SU-DHL-6 (cell line): ENCODE measurements around the gene MARCHF10.

Source experiments
- H2AFZ ChIP-seq: fragments of 200-600 bp; sonication (generic); 2 replicates; pipeline ENCODE4 v1.6.1; 2014; ENCODE audit warnings: low read depth, mild to moderate bottlenecking, moderate library complexity, mixed read lengths, antibody characterized with exemption, low read length; ENCODE audit not compliant: severe bottlenecking
- H3F3A ChIP-seq: fragments of 200-600 bp; shearing (Covaris generic); 2 replicates; pipeline ENCODE4 v1.6.0; 2016; ENCODE audit warnings: antibody characterized with exemption, mild to moderate bottlenecking; ENCODE audit not compliant: insufficient read depth
- H3K27ac ChIP-seq: fragments of 200-600 bp; sonication (generic); 2 replicates; pipeline ENCODE4 v1.5.1; 2016; ENCODE audit warnings: low read depth, mild to moderate bottlenecking, low read length, moderate library complexity, mixed read lengths
- H3K27me3 ChIP-seq: fragments of 200-600 bp; sonication (generic), shearing (Covaris generic); 2 replicates; pipeline ENCODE4 v1.6.0; 2014; ENCODE audit warnings: mild to moderate bottlenecking, low read length
- H3K36me3 ChIP-seq: fragments of 200-600 bp; sonication (generic); 2 replicates; pipeline ENCODE4 v1.6.1; 2014; ENCODE audit warnings: mild to moderate bottlenecking, low read length, mixed read lengths
- H3K4me2 ChIP-seq: fragments of 300-600, 200-600 bp; shearing (Covaris generic), sonication (generic); 2 replicates; pipeline ENCODE4 v1.6.0; 2014; ENCODE audit warnings: low read length, low read depth, mild to moderate bottlenecking; ENCODE audit not compliant: poor library complexity, severe bottlenecking
- H3K4me3 ChIP-seq: fragments of 200-600 bp; sonication (generic); 2 replicates; pipeline ENCODE4 v1.5.1; 2014; ENCODE audit warnings: antibody characterized with exemption, low read length, mild to moderate bottlenecking, mixed read lengths; ENCODE audit not compliant: insufficient read depth, poor library complexity, severe bottlenecking
- H3K79me2 ChIP-seq: fragments of 200-600 bp; sonication (generic); 2 replicates; pipeline ENCODE4 v1.6.1; 2014; ENCODE audit warnings: mild to moderate bottlenecking, low read length, moderate library complexity; ENCODE audit not compliant: insufficient read depth
- H3K9ac ChIP-seq: fragments of 200-600 bp; sonication (generic); 2 replicates; pipeline ENCODE4 v1.7.0; 2014; ENCODE audit warnings: mild to moderate bottlenecking, low read length
- H3K9me2 ChIP-seq: fragments of 200-600 bp; sonication (generic); replicated peaks from 2 replicates; pipeline ENCODE4 v1.6.1; 2014; ENCODE audit warnings: low read length; ENCODE audit not compliant: insufficient read depth
- H3K9me3 ChIP-seq: fragments of 200-600 bp; sonication (generic); 2 replicates; pipeline ENCODE4 v1.6.1; 2014; ENCODE audit warnings: low read length, mixed read lengths; ENCODE audit not compliant: insufficient read depth
- H4K20me1 ChIP-seq: fragments of 200-600 bp; sonication (generic); 2 replicates; pipeline ENCODE4 v1.6.1; 2014; ENCODE audit warnings: low read depth, mild to moderate bottlenecking, antibody characterized with exemption, low read length, moderate library complexity, mixed read lengths
- EZH2phosphoT487 ChIP-seq: fragments of 200-600 bp; sonication (generic), shearing (Covaris generic); conservative IDR thresholded peaks from 2 replicates; pipeline ENCODE4 v1.6.1; 2018; ENCODE audit warnings: mild to moderate bottlenecking, antibody characterized with exemption, low read length, moderate library complexity, mixed read lengths
- TF ChIP-seq, protein P1 (sequence below): fragments of 200-600 bp; sonication (generic); IDR thresholded peaks from one replicate; pipeline ENCODE4 v1.5.1; 2017; ENCODE audit warnings: antibody characterized with exemption, mild to moderate bottlenecking, low read length, moderate library complexity; ENCODE audit not compliant: insufficient read depth, poor library complexity, severe bottlenecking

The MARCHF10 gene

GRCh38 chr17:62807812-62808575 is at the start of gene MARCHF10:
MARCHF10 (minus strand) TSS chr17:62808314; CDS start chr17:62801735, 6,579 bp downstream.
- no peaks in the 10 kb centered on the region for H3K9me2 ChIP-seq
- H2AFZ ChIP-seq = no peak within 1 kb of the TSS
- no peak within 1 kb of the TSS for H3K27ac ChIP-seq
- H3K36me3 ChIP-seq = no peaks in the 10 kb centered on the region
- no peaks in the 10 kb centered on the region for H4K20me1 ChIP-seq
- H3K4me3 ChIP-seq = no peak within 1 kb of the TSS
- H3K79me2 ChIP-seq = no peaks in the 10 kb centered on the region
- TF ChIP-seq EZH2phosphoT487 = no peak
- TF ChIP-seq, protein P1, sequence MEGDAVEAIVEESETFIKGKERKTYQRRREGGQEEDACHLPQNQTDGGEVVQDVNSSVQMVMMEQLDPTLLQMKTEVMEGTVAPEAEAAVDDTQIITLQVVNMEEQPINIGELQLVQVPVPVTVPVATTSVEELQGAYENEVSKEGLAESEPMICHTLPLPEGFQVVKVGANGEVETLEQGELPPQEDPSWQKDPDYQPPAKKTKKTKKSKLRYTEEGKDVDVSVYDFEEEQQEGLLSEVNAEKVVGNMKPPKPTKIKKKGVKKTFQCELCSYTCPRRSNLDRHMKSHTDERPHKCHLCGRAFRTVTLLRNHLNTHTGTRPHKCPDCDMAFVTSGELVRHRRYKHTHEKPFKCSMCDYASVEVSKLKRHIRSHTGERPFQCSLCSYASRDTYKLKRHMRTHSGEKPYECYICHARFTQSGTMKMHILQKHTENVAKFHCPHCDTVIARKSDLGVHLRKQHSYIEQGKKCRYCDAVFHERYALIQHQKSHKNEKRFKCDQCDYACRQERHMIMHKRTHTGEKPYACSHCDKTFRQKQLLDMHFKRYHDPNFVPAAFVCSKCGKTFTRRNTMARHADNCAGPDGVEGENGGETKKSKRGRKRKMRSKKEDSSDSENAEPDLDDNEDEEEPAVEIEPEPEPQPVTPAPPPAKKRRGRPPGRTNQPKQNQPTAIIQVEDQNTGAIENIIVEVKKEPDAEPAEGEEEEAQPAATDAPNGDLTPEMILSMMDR = no peak
- H3K9ac ChIP-seq = no peak within 1 kb of the TSS
- no peak within 1 kb of the TSS for H3K4me2 ChIP-seq
- H3K27me3 ChIP-seq = no peaks in the 10 kb centered on the region
- H3K9me3 ChIP-seq = no peaks in the 10 kb centered on the region
- H3F3A ChIP-seq = no peaks in the 10 kb centered on the region

GRCh38 chr17:62857526-62857925 is 49.4 kb upstream of the MARCHF10 start:
- Histone ChIP-seq H3K9ac (no peak overlapping the region), H3F3A (no peaks in the 10 kb centered on the region), H3K79me2 (no peaks in the 10 kb centered on the region), H3K4me3 (no peak overlapping the region), H3K36me3 (no peaks in the 10 kb centered on the region), H3K9me3 (no peaks in the 10 kb centered on the region), H3K27ac (no peak overlapping the region), H4K20me1 (no peaks in the 10 kb centered on the region), H3K27me3 (no peaks in the 10 kb centered on the region), H3K4me2 (no peak overlapping the region), H3K9me2 (no peaks in the 10 kb centered on the region), H2AFZ (no peak overlapping the region)
- TF ChIP-seq, protein P1 = no peak

DNA sequence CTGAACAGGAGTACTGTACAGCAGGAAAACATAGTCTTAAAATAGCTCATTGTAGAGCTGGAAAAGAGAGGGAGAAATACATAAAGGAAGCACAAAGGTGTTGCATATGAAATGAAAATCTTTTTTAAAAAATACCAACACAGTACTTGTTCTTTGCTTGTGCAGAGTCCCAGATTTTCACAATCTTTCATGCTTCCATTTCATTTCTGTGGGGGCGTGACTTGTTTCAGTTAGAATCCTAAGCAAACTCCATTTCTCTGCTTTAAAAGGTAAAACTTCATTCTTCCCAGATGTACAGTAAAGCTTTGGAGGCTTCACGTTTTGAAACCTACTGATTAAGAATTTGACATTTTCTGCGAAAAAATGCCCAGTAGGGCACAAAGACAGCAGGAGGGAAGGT is 48.5 kb upstream of the MARCHF10 start:
- no peaks in the 10 kb centered on the region for H3F3A ChIP-seq
- no peak overlapping the region for H3K4me2 ChIP-seq
- no peak overlapping the region for H3K4me3 ChIP-seq
- no peaks in the 10 kb centered on the region for H4K20me1 ChIP-seq
- H3K36me3 ChIP-seq = no peaks in the 10 kb centered on the region
- no peaks in the 10 kb centered on the region for H3K27me3 ChIP-seq
- H3K27ac ChIP-seq = no peak overlapping the region
- no peak overlapping the region for H3K9ac ChIP-seq
- H3K9me3 ChIP-seq = no peaks in the 10 kb centered on the region
- H3K79me2 ChIP-seq = no peaks in the 10 kb centered on the region
- H2AFZ ChIP-seq = no peak overlapping the region
- no peak for TF ChIP-seq EZH2phosphoT487
- TF ChIP-seq, protein P1 = no peak
- H3K9me2 ChIP-seq = no peaks in the 10 kb centered on the region
